HEK293T (cell line): Measurements from ENCODE around the gene STXBP6.

Source experiments
- CTCF ChIA-PET: fragments of 350-600 bp; formaldehyde crosslinking; extraction: SDS; loops from one replicate; lab custom pipeline; 2021; ENCODE audit warnings: antibody characterized with exemption, inconsistent platforms; lab: Yijun Ruan, JAX
- POLR2A ChIA-PET: fragments of 350-600 bp; formaldehyde crosslinking; extraction: SDS; loops from one replicate; lab custom pipeline; 2020; ENCODE audit warnings: antibody characterized with exemption, inconsistent platforms; lab: Yijun Ruan, JAX
- DNase-seq: peaks from one replicate; pipeline ENCODE4 v3.0.0; 2012; ENCODE audit warnings: mixed read lengths; ENCODE audit errors: extremely low spot score
- ARNT ChIP-seq: fragments of 450-650 bp; IDR thresholded peaks from 2 replicates; pipeline ENCODE4 v1.6.1; 2017; ENCODE audit warnings: mild to moderate bottlenecking
- BHLHE40 ChIP-seq: fragments of 450-650 bp; IDR thresholded peaks from 2 replicates; pipeline ENCODE4 v1.6.1; 2016; ENCODE audit warnings: mild to moderate bottlenecking, moderate library complexity, borderline replicate concordance
- CTBP1 ChIP-seq: fragments of 450-650 bp; IDR thresholded peaks from 2 replicates; pipeline ENCODE4 v1.6.1; 2016; ENCODE audit warnings: borderline replicate concordance
- ELF4 ChIP-seq: fragments of 450-650 bp; IDR thresholded peaks from 2 replicates; pipeline ENCODE4 v1.6.1; 2017; ENCODE audit warnings: antibody characterized with exemption
- FOXA1 ChIP-seq: fragments of 450-650 bp; IDR thresholded peaks from 2 replicates; pipeline ENCODE4 v1.6.1; 2016; ENCODE audit warnings: mild to moderate bottlenecking
- FOXK2 ChIP-seq: fragments of 450-650 bp; IDR thresholded peaks from 2 replicates; pipeline ENCODE4 v1.6.1; 2016; ENCODE audit warnings: mild to moderate bottlenecking
- FOXM1 ChIP-seq: fragments of 450-650 bp; IDR thresholded peaks from 2 replicates; pipeline ENCODE4 v1.6.1; 2017; ENCODE audit warnings: mild to moderate bottlenecking, borderline replicate concordance
- HDGF ChIP-seq: fragments of 450-650 bp; IDR thresholded peaks from 2 replicates; pipeline ENCODE4 v1.6.1; 2017; ENCODE audit warnings: antibody characterized with exemption, borderline replicate concordance
- L3MBTL2 ChIP-seq: fragments of 450-650 bp; conservative IDR thresholded peaks from 2 replicates; pipeline ENCODE4 v1.6.1; 2016; ENCODE audit warnings: mild to moderate bottlenecking
- LEF1 ChIP-seq: fragments of 450-650 bp; IDR thresholded peaks from 2 replicates; pipeline ENCODE4 v1.6.1; 2017; ENCODE audit warnings: mild to moderate bottlenecking, borderline replicate concordance
- NFRKB ChIP-seq: fragments of 450-650 bp; IDR thresholded peaks from 2 replicates; pipeline ENCODE4 v1.6.1; 2016; ENCODE audit warnings: mild to moderate bottlenecking, moderate library complexity
- SP1 ChIP-seq: fragments of 450-650 bp; IDR thresholded peaks from 2 replicates; pipeline ENCODE4 v1.6.1; 2017
- SUZ12 ChIP-seq: fragments of 450-650 bp; IDR thresholded peaks from 2 replicates; pipeline ENCODE4 v1.6.1; 2016; ENCODE audit warnings: mild to moderate bottlenecking
- TARDBP ChIP-seq: fragments of 450-650 bp; IDR thresholded peaks from 2 replicates; pipeline ENCODE4 v1.6.1; 2016
- TF ChIP-seq, protein P1 (sequence below): fragments of 450-650 bp; IDR thresholded peaks from 2 replicates; pipeline ENCODE4 v1.6.1; 2016

The STXBP6 gene

DNA sequence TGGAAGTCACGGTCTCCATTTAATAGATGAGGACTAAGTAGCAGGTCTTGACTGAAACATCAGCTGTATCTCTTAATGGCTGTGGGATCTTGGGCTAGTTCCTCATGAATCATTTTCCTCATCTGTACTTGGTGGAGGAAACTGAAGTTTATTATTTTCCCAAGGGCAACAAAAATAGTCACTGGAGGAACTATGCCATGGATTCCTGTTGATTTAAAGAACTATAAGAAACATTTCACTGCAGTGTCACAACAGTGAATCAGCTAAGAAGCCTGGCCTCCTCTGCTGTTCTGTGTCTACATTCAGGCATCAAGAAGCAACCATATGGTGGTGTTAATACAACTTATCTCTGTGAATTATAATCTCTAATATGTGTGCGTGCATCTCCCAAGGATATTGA, 200.5 kb downstream of the STXBP6 start:
- ChIA-PET CTCF (no interaction called here), POLR2A (no interaction called here)
- TF ChIP-seq FOXM1 (no peak), SUZ12 (no peak), ELF4 (no peak), HDGF (no peak), SP1 (no peak), L3MBTL2 (no peak), CTBP1 (no peak), ARNT (no peak), FOXA1 (no peak), BHLHE40 (no peak), FOXK2 (no peak), TARDBP (no peak)
- TF ChIP-seq, protein P1, sequence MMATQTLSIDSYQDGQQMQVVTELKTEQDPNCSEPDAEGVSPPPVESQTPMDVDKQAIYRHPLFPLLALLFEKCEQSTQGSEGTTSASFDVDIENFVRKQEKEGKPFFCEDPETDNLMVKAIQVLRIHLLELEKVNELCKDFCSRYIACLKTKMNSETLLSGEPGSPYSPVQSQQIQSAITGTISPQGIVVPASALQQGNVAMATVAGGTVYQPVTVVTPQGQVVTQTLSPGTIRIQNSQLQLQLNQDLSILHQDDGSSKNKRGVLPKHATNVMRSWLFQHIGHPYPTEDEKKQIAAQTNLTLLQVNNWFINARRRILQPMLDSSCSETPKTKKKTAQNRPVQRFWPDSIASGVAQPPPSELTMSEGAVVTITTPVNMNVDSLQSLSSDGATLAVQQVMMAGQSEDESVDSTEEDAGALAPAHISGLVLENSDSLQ, result no peak
- DNase-seq, result no peak

DNA sequence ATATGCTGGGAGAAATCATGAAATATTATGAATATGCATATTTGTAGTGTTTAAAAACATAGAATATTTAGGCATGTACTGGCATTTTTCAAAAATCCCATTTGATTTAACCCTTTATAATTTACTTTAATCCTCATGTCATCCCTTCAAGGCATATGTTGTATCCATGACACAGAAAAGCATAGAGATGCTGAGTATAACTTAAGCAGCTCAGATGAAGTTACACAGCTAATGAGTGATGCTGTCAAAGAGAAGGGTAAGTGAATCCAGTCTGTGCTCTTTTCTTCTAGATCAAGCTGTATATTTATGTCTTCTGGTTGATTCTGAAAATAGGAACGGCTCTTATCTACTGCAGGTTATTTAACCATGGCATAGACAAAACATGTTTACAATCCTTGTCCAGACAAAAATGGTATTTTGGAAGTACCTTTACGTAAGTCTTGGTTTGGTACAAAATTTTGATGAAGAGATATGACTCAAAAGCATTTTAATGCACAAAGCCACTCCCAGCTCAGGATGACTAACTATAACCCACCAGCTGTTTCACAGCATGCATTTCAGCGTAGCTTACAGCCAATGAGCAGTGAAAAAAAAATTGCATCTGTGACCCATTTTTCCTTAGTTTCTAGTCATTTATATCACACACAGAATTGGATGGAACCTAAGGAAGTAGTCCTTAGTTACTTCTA, 201.7 kb downstream of the STXBP6 start:
- ChIA-PET POLR2A (no interaction called here), CTCF (interaction anchor here (0.6 to 1.4 kb wide), 2 partner anchors 10 to 483 kb away, joined by 3 to 4 read pairs; no protein-coding TSS in a partner anchor)
- DNase-seq, result no peak
- no peak for TF ChIP-seq TARDBP
- no peak for TF ChIP-seq FOXA1
- TF ChIP-seq SP1, result no peak
- no peak for TF ChIP-seq L3MBTL2
- no peak for TF ChIP-seq ELF4
- no peak for TF ChIP-seq CTBP1
- no peak for TF ChIP-seq HDGF
- no peak for TF ChIP-seq LEF1
- no peak for TF ChIP-seq FOXM1
- no peak for TF ChIP-seq FOXK2
- TF ChIP-seq BHLHE40, result no peak

DNA sequence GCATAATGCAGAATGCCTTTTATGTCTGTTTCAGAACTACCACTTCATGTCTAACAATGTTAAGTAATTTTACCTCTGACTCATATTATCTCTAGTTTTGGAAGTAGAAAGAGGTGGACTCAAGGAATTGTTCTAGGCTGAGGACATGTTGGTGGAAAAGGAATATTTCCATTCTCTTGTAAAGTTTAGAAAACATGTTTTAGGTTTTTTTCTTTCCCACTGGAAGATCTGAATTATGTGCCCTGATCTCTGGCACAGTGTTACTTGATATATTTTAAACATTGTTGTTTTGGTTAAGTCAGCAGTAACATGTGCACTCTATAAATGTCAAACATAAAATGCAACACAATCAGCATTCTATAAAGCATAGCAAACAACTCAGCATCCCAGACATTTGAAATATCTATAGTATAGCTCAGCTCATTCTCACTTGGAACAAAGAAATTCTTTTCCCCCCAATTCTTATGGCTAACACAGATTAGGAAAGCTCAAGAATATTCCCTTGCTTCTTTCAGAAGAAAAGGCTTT, 202.3 kb downstream of the STXBP6 start:
- POLR2A ChIA-PET, result no interaction called here
- DNase-seq, result no peak
- CTCF ChIA-PET, result interaction anchor here (1.4 kb wide), 1 partner anchor 10 kb away, joined by 3 read pairs; no protein-coding TSS in a partner anchor
- TF ChIP-seq FOXM1 (no peak), BHLHE40 (no peak), SUZ12 (no peak), FOXK2 (no peak), ARNT (no peak)
- TF ChIP-seq, protein P1, result no peak

DNA sequence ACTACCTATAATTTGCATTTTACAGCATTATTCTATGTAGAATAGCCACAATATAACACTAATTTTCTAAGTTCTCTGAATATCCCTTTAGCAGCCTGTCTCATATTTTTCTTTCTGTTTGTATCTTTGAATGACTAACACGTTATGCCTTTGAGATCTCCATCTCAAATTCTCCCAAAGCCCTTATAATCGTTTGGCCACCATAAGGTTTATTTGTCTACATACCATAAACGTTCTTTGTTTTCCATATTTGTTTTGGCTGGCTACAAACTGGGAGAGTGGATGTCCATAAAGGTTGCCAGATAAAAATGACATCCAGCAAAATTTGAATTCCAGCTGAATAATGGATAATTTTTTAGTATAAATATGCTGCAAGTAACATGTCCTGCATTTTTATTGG, 203.7 kb downstream of the STXBP6 start:
- CTCF ChIA-PET, result no interaction called here
- POLR2A ChIA-PET, result no interaction called here
- no peak for DNase-seq
- TF ChIP-seq FOXK2 (no peak), TARDBP (no peak), HDGF (no peak), SP1 (no peak), FOXM1 (no peak), FOXA1 (no peak), L3MBTL2 (no peak), ARNT (no peak), CTBP1 (no peak), SUZ12 (no peak)
- TF ChIP-seq, protein P1, result no peak

DNA sequence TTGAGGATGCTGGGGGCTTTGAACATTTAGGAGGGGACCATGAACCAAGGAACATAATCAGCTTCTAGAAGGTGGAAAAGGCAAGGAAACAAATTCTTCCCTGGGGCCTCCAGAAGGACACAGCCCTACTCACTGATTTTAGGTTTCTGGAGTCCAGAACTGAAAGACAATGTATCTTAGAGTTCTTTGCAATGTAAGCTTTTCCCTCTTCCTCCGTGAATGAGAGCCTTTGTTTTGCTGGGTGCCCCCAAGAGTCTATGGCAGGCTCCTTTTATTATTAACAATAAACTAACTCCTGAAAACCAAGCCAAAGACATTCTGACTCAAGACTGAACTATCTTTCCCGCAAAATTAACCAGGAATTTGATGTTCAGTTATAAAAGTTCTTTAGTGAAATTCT, 204.1 kb downstream of the STXBP6 start:
- no peak for TF ChIP-seq L3MBTL2
- TF ChIP-seq HDGF, result no peak
- TF ChIP-seq, protein P1, result no peak
- no peak for TF ChIP-seq SP1
- no peak for TF ChIP-seq FOXM1
- no peak for TF ChIP-seq FOXK2
- no peak for TF ChIP-seq FOXA1
- no peak for TF ChIP-seq ELF4
- no peak for TF ChIP-seq CTBP1
- TF ChIP-seq NFRKB, result no peak
- TF ChIP-seq TARDBP, result no peak
- CTCF ChIA-PET, result no interaction called here
- no peak for DNase-seq
- POLR2A ChIA-PET, result no interaction called here

DNA sequence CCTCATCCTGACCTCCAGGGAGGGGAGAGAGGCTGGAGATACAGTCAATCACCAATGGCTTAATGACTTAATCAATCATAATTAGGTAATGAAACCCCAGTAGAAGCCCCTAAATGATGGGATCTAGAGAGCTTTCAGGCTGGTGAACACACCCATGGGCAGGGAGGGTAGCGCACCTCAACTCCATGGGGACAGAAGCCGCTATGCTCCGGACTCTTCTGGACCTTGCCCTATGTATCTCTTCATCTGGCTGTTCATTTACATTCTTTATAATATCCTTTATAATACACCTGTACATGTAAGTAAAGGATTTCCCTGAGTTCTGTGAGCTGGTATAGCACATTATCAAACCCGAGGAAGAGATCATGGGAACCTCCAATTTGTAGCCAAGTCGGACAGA, 205.9 kb downstream of the STXBP6 start:
- TF ChIP-seq LEF1 (no peak), FOXA1 (no peak), ARNT (no peak), TARDBP (no peak), L3MBTL2 (no peak), SP1 (no peak), FOXK2 (no peak), BHLHE40 (no peak), SUZ12 (no peak), HDGF (no peak), FOXM1 (no peak), CTBP1 (no peak)
- TF ChIP-seq, protein P1, result no peak
- no peak for DNase-seq
- POLR2A ChIA-PET, result no interaction called here
- CTCF ChIA-PET, result no interaction called here
